ENCODE data around the gene LDLRAD4. TPM values are rescaled to one million over a fixed set of nuclear protein-coding genes. Genes with fewer than 3 reads are reported as not detected.

Gene LDLRAD4
- total RNA-seq, 1 experiment from 2014 or later: not detected

DNA sequence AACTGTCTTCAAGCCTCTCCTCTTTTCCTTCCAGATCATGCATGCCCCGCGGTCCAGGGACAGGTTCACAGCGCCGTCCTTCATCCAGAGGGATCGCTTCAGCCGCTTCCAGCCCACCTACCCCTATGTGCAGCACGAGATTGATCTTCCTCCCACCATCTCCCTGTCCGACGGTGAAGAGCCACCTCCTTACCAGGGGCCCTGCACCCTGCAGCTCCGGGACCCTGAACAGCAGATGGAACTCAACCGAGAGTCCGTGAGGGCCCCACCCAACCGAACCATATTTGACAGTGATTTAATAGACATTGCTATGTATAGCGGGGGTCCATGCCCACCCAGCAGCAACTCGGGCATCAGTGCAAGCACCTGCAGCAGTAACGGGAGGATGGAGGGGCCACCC, 426.5 kb downstream of the LDLRAD4 start:
- H3F3A ChIP-seq (ENCODE audit: low read length, unreplicated experiment): no peaks in the 10 kb centered on the region
- H3K9ac ChIP-seq (ENCODE audit: low read length): no peak overlapping the region
- DNase-seq: no peak
- no peaks in the 10 kb centered on the region for H4K20me1 ChIP-seq (ENCODE audit: low read length)
- H3K79me2 ChIP-seq (ENCODE audit: low read length): no peaks in the 10 kb centered on the region
- H3K27me3 ChIP-seq (ENCODE audit: low read length): 0 out of 2 replicates have a peak, but pooled peaks cover 6% of the 10 kb centered on the region
- H3K27ac ChIP-seq (ENCODE audit: low read length): no peak overlapping the region
- no peak overlapping the region for H3K4me3 ChIP-seq (ENCODE audit: low read length)
- no peak for ATAC-seq
- H3K36me3 ChIP-seq (ENCODE audit: low read depth, low read length): no peaks in the 10 kb centered on the region
- ChIA-PET POLR2A (ENCODE audit: unreplicated experiment) (no interaction called here), CTCF (no interaction called here)
- H2AFZ ChIP-seq (ENCODE audit: low read length): no peak overlapping the region
- intact Hi-C loops (cut with micrococcal nuclease): no loop called here
- no peaks in the 10 kb centered on the region for H3K9me3 ChIP-seq (ENCODE audit: low read length)
- no peak overlapping the region for H3K4me2 ChIP-seq (ENCODE audit: low read length)
- TF ChIP-seq, protein P1, sequence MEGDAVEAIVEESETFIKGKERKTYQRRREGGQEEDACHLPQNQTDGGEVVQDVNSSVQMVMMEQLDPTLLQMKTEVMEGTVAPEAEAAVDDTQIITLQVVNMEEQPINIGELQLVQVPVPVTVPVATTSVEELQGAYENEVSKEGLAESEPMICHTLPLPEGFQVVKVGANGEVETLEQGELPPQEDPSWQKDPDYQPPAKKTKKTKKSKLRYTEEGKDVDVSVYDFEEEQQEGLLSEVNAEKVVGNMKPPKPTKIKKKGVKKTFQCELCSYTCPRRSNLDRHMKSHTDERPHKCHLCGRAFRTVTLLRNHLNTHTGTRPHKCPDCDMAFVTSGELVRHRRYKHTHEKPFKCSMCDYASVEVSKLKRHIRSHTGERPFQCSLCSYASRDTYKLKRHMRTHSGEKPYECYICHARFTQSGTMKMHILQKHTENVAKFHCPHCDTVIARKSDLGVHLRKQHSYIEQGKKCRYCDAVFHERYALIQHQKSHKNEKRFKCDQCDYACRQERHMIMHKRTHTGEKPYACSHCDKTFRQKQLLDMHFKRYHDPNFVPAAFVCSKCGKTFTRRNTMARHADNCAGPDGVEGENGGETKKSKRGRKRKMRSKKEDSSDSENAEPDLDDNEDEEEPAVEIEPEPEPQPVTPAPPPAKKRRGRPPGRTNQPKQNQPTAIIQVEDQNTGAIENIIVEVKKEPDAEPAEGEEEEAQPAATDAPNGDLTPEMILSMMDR (conservative IDR thresholded peaks at IDR 0.05; ENCODE audit: low read depth, low read length): no peak
- no peak for TF ChIP-seq EZH2phosphoT487 (IDR thresholded peaks at IDR 0.05; ENCODE audit: borderline replicate concordance, low read length)
- TF ChIP-seq EZH2 (IDR thresholded peaks at IDR 0.05; ENCODE audit: low read length, unreplicated experiment): no peak
- no peaks in the 10 kb centered on the region for H3K9me2 ChIP-seq (replicated peaks; ENCODE audit: low read length)
- BruUV-seq (replicated peaks): no TSS peak
- no peaks in the 10 kb centered on the region for H3K4me1 ChIP-seq (ENCODE audit: insufficient read depth, low read length)

DNA sequence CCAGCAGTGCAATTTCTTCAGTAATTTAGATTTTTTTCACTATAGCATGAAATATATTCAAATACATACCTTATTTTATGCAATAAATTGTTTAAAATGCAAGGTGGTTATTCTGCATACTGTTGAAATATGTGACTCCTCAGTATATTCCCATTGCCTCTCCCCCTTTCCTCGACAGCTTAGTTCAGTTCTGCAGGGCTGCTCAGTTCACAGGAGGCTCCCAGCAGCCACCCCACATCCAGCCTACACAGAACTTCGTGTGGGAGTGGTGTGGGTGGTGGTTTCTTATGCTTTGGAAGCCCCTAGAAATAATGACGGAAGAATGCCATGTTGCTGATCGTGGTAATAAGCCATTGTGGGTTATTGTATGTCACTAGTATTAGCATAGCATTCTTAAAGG, 428.1 kb downstream of the LDLRAD4 start:
- no peaks in the 10 kb centered on the region for H3K36me3 ChIP-seq (ENCODE audit: low read depth, low read length)
- no peaks in the 10 kb centered on the region for H3K4me1 ChIP-seq (ENCODE audit: insufficient read depth, low read length)
- no peak overlapping the region for H3K4me3 ChIP-seq (ENCODE audit: low read length)
- no TSS peak for BruUV-seq (replicated peaks)
- H2AFZ ChIP-seq (ENCODE audit: low read length): no peak overlapping the region
- intact Hi-C loops (cut with micrococcal nuclease): no loop called here
- TF ChIP-seq, protein P1 (conservative IDR thresholded peaks at IDR 0.05; ENCODE audit: low read depth, low read length): no peak
- TF ChIP-seq EZH2phosphoT487 (IDR thresholded peaks at IDR 0.05; ENCODE audit: borderline replicate concordance, low read length): no peak
- no peak for TF ChIP-seq EZH2 (IDR thresholded peaks at IDR 0.05; ENCODE audit: low read length, unreplicated experiment)
- H3K9ac ChIP-seq (ENCODE audit: low read length): no peak overlapping the region
- no peak for ATAC-seq
- H3K9me2 ChIP-seq (replicated peaks; ENCODE audit: low read length): no peaks in the 10 kb centered on the region
- POLR2A ChIA-PET (ENCODE audit: unreplicated experiment): no interaction called here
- no peaks in the 10 kb centered on the region for H3F3A ChIP-seq (ENCODE audit: low read length, unreplicated experiment)
- no peaks in the 10 kb centered on the region for H3K9me3 ChIP-seq (ENCODE audit: low read length)
- no peaks in the 10 kb centered on the region for H4K20me1 ChIP-seq (ENCODE audit: low read length)
- DNase-seq: no peak
- CTCF ChIA-PET: no interaction called here
- H3K27ac ChIP-seq (ENCODE audit: low read length): no peak overlapping the region
- no peaks in the 10 kb centered on the region for H3K79me2 ChIP-seq (ENCODE audit: low read length)
- no peak overlapping the region for H3K4me2 ChIP-seq (ENCODE audit: low read length)
- no peaks in the 10 kb centered on the region for H3K27me3 ChIP-seq (ENCODE audit: low read length)

DNA sequence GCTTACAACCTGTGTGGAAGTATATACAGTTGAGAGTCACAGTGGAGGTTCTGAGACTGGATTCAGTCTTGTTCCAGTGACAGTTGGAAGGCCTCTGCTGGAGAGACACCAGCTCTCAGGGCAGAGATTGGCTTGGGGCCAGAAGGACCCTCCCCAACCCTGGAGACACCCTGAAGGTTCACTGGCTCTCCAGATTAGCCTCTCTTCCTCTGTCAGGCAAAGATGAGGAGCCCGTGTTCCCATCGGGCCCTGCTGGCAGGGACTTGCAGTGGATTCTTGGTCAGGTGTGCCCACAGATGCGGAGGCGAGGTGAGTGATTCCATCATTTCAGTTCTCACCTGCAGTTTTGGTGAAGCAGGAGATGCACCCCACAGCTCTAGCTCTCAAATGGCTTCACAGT, 429.2 kb downstream of the LDLRAD4 start:
- H3K36me3 ChIP-seq (ENCODE audit: low read depth, low read length): no peaks in the 10 kb centered on the region
- H3K27ac ChIP-seq (ENCODE audit: low read length): no peak overlapping the region
- H3F3A ChIP-seq (ENCODE audit: low read length, unreplicated experiment): no peaks in the 10 kb centered on the region
- BruUV-seq (replicated peaks): no TSS peak
- ATAC-seq: no peak
- H4K20me1 ChIP-seq (ENCODE audit: low read length): no peaks in the 10 kb centered on the region
- H3K4me2 ChIP-seq (ENCODE audit: low read length): no peak overlapping the region
- intact Hi-C loops (cut with micrococcal nuclease): no loop called here
- no peak overlapping the region for H3K4me3 ChIP-seq (ENCODE audit: low read length)
- DNase-seq: no peak
- ChIA-PET CTCF (no interaction called here), POLR2A (ENCODE audit: unreplicated experiment) (no interaction called here)
- no peaks in the 10 kb centered on the region for H3K9me2 ChIP-seq (replicated peaks; ENCODE audit: low read length)
- no peaks in the 10 kb centered on the region for H3K9me3 ChIP-seq (ENCODE audit: low read length)
- H3K79me2 ChIP-seq (ENCODE audit: low read length): no peaks in the 10 kb centered on the region
- no peaks in the 10 kb centered on the region for H3K4me1 ChIP-seq (ENCODE audit: insufficient read depth, low read length)
- TF ChIP-seq EZH2phosphoT487 (IDR thresholded peaks at IDR 0.05; ENCODE audit: borderline replicate concordance, low read length): no peak
- TF ChIP-seq EZH2 (IDR thresholded peaks at IDR 0.05; ENCODE audit: low read length, unreplicated experiment): no peak
- TF ChIP-seq, protein P1 (conservative IDR thresholded peaks at IDR 0.05; ENCODE audit: low read depth, low read length): no peak
- H2AFZ ChIP-seq (ENCODE audit: low read length): no peak overlapping the region
- H3K9ac ChIP-seq (ENCODE audit: low read length): no peak overlapping the region
- no peaks in the 10 kb centered on the region for H3K27me3 ChIP-seq (ENCODE audit: low read length)
